ENCODE measurements around the gene KLHL1.

DNA sequence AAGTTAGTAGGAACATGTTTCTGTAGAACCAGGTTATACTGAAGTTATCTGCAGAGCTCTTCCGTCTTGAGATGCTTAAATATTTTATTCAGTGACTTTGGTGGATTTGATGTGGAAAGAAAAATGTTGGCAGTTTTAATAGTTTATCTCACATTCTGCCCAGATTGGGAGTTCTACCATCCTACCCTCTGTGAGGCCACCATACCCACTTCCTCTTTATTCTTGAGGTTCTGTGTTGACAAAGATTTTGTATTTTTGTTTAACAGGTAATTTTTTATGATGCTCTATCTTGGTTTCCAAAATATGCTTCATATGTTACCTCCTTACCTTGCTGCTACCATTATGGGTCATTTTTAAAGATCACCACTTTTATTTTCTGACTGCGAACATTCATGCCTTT lies 156.8 kb downstream of the KLHL1 start:
- no peak for TF ChIP-seq POLR2A (IDR thresholded peaks at IDR 0.05)
- TF ChIP-seq, protein P1, sequence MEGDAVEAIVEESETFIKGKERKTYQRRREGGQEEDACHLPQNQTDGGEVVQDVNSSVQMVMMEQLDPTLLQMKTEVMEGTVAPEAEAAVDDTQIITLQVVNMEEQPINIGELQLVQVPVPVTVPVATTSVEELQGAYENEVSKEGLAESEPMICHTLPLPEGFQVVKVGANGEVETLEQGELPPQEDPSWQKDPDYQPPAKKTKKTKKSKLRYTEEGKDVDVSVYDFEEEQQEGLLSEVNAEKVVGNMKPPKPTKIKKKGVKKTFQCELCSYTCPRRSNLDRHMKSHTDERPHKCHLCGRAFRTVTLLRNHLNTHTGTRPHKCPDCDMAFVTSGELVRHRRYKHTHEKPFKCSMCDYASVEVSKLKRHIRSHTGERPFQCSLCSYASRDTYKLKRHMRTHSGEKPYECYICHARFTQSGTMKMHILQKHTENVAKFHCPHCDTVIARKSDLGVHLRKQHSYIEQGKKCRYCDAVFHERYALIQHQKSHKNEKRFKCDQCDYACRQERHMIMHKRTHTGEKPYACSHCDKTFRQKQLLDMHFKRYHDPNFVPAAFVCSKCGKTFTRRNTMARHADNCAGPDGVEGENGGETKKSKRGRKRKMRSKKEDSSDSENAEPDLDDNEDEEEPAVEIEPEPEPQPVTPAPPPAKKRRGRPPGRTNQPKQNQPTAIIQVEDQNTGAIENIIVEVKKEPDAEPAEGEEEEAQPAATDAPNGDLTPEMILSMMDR (IDR thresholded peaks at IDR 0.05), result no peak

All from lower leg skin (tissue), 3 donors.